HepG2 (cell line): Measurements from ENCODE around the gene CLCC1.

ENCODE experiments used
- ASH2L ChIP-seq: fragments of 300-600, 200-600 bp; sonication (generic); IDR thresholded peaks from 2 replicates; pipeline ENCODE4 v1.7.0; 2017; ENCODE audit warnings: low read depth, mild to moderate bottlenecking, moderate library complexity, mixed read lengths, low read length; ENCODE audit not compliant: insufficient read length
- HNRNPL ChIP-seq: fragments of 200-400 bp; formaldehyde crosslinking; IDR thresholded peaks from 2 replicates; pipeline ENCODE4 v1.6.1; 2017; ENCODE audit warnings: mild to moderate bottlenecking, low read depth, low read length
- MAFG ChIP-seq: sonication (generic); formaldehyde crosslinking; IDR thresholded peaks from 2 replicates; pipeline ENCODE4 v1.5.1; 2020; ENCODE audit warnings: mild to moderate bottlenecking, missing genetic modification reagents
- MBD4 ChIP-seq: IDR thresholded peaks from 2 replicates; pipeline ENCODE4 v1.6.1; 2012; ENCODE audit warnings: low read length, inconsistent platforms, borderline replicate concordance
- SAFB2 ChIP-seq: sonication (generic); formaldehyde crosslinking; IDR thresholded peaks from 2 replicates; pipeline ENCODE4 v1.5.1; 2020; ENCODE audit warnings: missing genetic modification reagents, low read depth, mild to moderate bottlenecking, borderline replicate concordance
- ZNF619 ChIP-seq: sonication (generic); formaldehyde crosslinking; IDR thresholded peaks from 2 replicates; pipeline ENCODE4 v1.4.0; 2020; ENCODE audit warnings: mild to moderate bottlenecking, missing genetic modification reagents
- TF ChIP-seq, protein P1 (sequence below): sonication (generic); formaldehyde crosslinking; IDR thresholded peaks from 2 replicates; pipeline ENCODE4 v1.8.1; 2022; ENCODE audit warnings: mild to moderate bottlenecking, missing genetic modification reagents
- TF ChIP-seq, protein P2 (sequence below): sonication (generic); formaldehyde crosslinking; IDR thresholded peaks from 2 replicates; pipeline ENCODE4 v1.5.0; 2020; ENCODE audit warnings: mild to moderate bottlenecking, missing genetic modification reagents, moderate library complexity

DNA sequence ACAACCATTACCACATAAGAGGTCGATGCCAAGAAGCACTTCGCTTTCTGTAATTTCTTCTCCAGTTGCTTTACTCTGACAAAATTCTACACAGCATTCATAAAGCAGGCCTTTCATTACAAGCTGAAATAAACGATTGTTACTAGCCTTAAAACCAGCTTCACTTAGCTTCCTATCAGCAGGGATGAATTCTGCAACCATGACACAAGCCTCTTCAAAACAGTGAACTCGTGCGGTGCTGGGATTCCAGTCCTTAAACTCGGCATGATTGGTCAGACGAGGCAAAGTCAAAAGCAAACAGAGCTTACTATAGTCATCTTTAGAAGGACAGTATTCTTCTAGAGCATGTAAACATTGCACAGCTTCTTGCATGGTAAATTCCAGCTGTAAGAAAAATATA is 48.1 kb upstream of the CLCC1 start:
- TF ChIP-seq HNRNPL (no peak), ZNF619 (CRISPR knock-in tag) (no peak), ASH2L (no peak), MAFG (no peak), SAFB2 (no peak), MBD4 (no peak)
- TF ChIP-seq, protein P1, sequence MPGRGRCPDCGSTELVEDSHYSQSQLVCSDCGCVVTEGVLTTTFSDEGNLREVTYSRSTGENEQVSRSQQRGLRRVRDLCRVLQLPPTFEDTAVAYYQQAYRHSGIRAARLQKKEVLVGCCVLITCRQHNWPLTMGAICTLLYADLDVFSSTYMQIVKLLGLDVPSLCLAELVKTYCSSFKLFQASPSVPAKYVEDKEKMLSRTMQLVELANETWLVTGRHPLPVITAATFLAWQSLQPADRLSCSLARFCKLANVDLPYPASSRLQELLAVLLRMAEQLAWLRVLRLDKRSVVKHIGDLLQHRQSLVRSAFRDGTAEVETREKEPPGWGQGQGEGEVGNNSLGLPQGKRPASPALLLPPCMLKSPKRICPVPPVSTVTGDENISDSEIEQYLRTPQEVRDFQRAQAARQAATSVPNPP: no peak
- TF ChIP-seq, protein P2, sequence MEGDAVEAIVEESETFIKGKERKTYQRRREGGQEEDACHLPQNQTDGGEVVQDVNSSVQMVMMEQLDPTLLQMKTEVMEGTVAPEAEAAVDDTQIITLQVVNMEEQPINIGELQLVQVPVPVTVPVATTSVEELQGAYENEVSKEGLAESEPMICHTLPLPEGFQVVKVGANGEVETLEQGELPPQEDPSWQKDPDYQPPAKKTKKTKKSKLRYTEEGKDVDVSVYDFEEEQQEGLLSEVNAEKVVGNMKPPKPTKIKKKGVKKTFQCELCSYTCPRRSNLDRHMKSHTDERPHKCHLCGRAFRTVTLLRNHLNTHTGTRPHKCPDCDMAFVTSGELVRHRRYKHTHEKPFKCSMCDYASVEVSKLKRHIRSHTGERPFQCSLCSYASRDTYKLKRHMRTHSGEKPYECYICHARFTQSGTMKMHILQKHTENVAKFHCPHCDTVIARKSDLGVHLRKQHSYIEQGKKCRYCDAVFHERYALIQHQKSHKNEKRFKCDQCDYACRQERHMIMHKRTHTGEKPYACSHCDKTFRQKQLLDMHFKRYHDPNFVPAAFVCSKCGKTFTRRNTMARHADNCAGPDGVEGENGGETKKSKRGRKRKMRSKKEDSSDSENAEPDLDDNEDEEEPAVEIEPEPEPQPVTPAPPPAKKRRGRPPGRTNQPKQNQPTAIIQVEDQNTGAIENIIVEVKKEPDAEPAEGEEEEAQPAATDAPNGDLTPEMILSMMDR (CRISPR knock-in tag): no peak
